Endothelial cell of umbilical vein (primary cell): ENCODE results near the gene KHDRBS1.

Experiments used
- EZH2 ChIP-seq: IDR thresholded peaks from 2 replicates; pipeline ENCODE4 v1.6.1; 2012; ENCODE audit warnings: borderline replicate concordance, low read depth, mild to moderate bottlenecking, moderate library complexity, low read length, inconsistent platforms; ENCODE audit not compliant: severe bottlenecking
- FOS ChIP-seq: IDR thresholded peaks from 2 replicates; pipeline ENCODE4 v1.6.1; 2011; ENCODE audit warnings: mild to moderate bottlenecking, low read length, moderate library complexity, borderline replicate concordance; ENCODE audit not compliant: insufficient read depth
- JUN ChIP-seq: IDR thresholded peaks from 2 replicates; pipeline ENCODE4 v1.6.1; 2011; ENCODE audit warnings: borderline replicate concordance, low read depth; ENCODE audit not compliant: insufficient read length, insufficient read depth
- MAX ChIP-seq: IDR thresholded peaks from 2 replicates; pipeline ENCODE4 v1.6.1; 2011; ENCODE audit not compliant: insufficient read depth, insufficient read length
- MYC ChIP-seq: IDR thresholded peaks from one replicate; pipeline ENCODE4 v1.6.1; 2011; ENCODE audit warnings: mild to moderate bottlenecking, low read depth, low read length
- POLR2A ChIP-seq: IDR thresholded peaks from 2 replicates; pipeline ENCODE4 v1.6.1; 2012; ENCODE audit warnings: low read depth, mild to moderate bottlenecking, control low read depth, low read length
- POLR2AphosphoS5 ChIP-seq: IDR thresholded peaks from 2 replicates; pipeline ENCODE4 v1.6.1; 2012; ENCODE audit warnings: low read depth, mild to moderate bottlenecking, control low read depth, low read length, moderate library complexity; ENCODE audit not compliant: insufficient read depth
- TF ChIP-seq, protein P1 (sequence below), 2 donors: IDR thresholded peaks; 1 replicate in 1 of 2; 2 replicates in 1 of 2; pipeline ENCODE4 v1.5.1; 2011; ENCODE audit warnings: low read length in 2 of 2, mild to moderate bottlenecking in 2 of 2, moderate library complexity in 2 of 2, control low read depth in 1 of 2, inconsistent platforms in 1 of 2, low read depth in 1 of 2; ENCODE audit not compliant: insufficient read depth in 1 of 2; ENCODE audit errors: extremely low read depth in 1 of 2

GRCh38 chr1:32014948-32015273, 1.2 kb downstream of the KHDRBS1 start:
- TF ChIP-seq EZH2 (no peak), POLR2AphosphoS5 (no peak), POLR2A (no peak), MAX (no peak), FOS (no peak), JUN (no peak), MYC (no peak)
- TF ChIP-seq, protein P1, sequence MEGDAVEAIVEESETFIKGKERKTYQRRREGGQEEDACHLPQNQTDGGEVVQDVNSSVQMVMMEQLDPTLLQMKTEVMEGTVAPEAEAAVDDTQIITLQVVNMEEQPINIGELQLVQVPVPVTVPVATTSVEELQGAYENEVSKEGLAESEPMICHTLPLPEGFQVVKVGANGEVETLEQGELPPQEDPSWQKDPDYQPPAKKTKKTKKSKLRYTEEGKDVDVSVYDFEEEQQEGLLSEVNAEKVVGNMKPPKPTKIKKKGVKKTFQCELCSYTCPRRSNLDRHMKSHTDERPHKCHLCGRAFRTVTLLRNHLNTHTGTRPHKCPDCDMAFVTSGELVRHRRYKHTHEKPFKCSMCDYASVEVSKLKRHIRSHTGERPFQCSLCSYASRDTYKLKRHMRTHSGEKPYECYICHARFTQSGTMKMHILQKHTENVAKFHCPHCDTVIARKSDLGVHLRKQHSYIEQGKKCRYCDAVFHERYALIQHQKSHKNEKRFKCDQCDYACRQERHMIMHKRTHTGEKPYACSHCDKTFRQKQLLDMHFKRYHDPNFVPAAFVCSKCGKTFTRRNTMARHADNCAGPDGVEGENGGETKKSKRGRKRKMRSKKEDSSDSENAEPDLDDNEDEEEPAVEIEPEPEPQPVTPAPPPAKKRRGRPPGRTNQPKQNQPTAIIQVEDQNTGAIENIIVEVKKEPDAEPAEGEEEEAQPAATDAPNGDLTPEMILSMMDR (IDR thresholded peaks at IDR 0.05; ENCODE audit: extremely low read depth in 1 of 2, insufficient read depth in 1 of 2, low read depth in 1 of 2, low read length in 2 of 2), result no peak
